Common myeloid progenitor, CD34-positive (primary cell): ENCODE results near the gene VCAN.

ENCODE experiments used
- CTCF ChIA-PET: fragments of 350-600 bp; sonication (Branson Sonifier 250); formaldehyde crosslinking; loops from one replicate; lab custom pipeline; 2021; ENCODE audit warnings: antibody characterized with exemption; lab: Charles Lee
- POLR2A ChIA-PET: fragments of 350-600 bp; sonication (Branson Sonifier 250); formaldehyde crosslinking; loops from one replicate; lab custom pipeline; 2021; ENCODE audit warnings: antibody characterized with exemption; lab: Charles Lee
- DNase-seq, 3 donors: peaks; one replicate each; pipeline versions ENCODE4 v3.0.0 to v3.0.0-alpha.2; 2013
- H3K27ac ChIP-seq, 2 experiments: 1 replicate in 1 of 2; 2 replicates in 1 of 2; pipeline ENCODE4 v1.7.0; 2013; ENCODE audit warnings: inconsistent platforms in 2 of 2, low read length in 2 of 2, mild to moderate bottlenecking in 2 of 2, low read depth in 1 of 2, moderate library complexity in 1 of 2; ENCODE audit not compliant: severe bottlenecking in 2 of 2, insufficient read depth in 1 of 2, poor library complexity in 1 of 2
- H3K27me3 ChIP-seq, 5 experiments: replicated peaks in 2 of 5; 1 replicate in 3 of 5; 2 replicates in 2 of 5; pipeline versions ENCODE4 v1.6.1 to v1.7.0; 2013; ENCODE audit warnings: low read length in 4 of 5, mild to moderate bottlenecking in 2 of 5, moderate library complexity in 2 of 5, inconsistent platforms in 1 of 5; ENCODE audit not compliant: insufficient read depth in 5 of 5, control insufficient read depth in 4 of 5
- H3K36me3 ChIP-seq, 4 experiments: 1 replicate in 2 of 4; 2 replicates in 2 of 4; pipeline versions ENCODE4 v1.6.1 to v1.7.0; 2013; ENCODE audit warnings: low read length in 3 of 4, control low read depth in 1 of 4, mild to moderate bottlenecking in 1 of 4; ENCODE audit not compliant: control insufficient read depth in 4 of 4, insufficient read depth in 4 of 4
- H3K4me1 ChIP-seq, 4 experiments: 1 replicate in 3 of 4; 2 replicates in 1 of 4; pipeline versions ENCODE4 v1.6.1 to v1.7.1; 2013; ENCODE audit warnings: low read length in 3 of 4, mild to moderate bottlenecking in 3 of 4, control low read depth in 1 of 4, inconsistent platforms in 1 of 4, moderate library complexity in 1 of 4; ENCODE audit not compliant: control insufficient read depth in 4 of 4, insufficient read depth in 4 of 4; ENCODE audit errors: control extremely low read depth in 1 of 4
- H3K4me3 ChIP-seq, 7 experiments: 1 replicate in 4 of 7; 2 replicates in 3 of 7; pipeline versions ENCODE4 v1.5.1 to v1.7.0; 2013; ENCODE audit warnings: mild to moderate bottlenecking in 7 of 7, low read length in 6 of 7, moderate library complexity in 6 of 7, inconsistent platforms in 2 of 7, low read depth in 2 of 7, control low read depth in 1 of 7; ENCODE audit not compliant: insufficient read depth in 4 of 7, control insufficient read depth in 1 of 7; ENCODE audit errors: extremely low read depth in 1 of 7
- H3K9me3 ChIP-seq, 5 experiments: 1 replicate in 4 of 5; 2 replicates in 1 of 5; pipeline versions ENCODE4 v1.6.1 to v1.7.1; 2013; ENCODE audit warnings: low read length in 4 of 5, mild to moderate bottlenecking in 2 of 5, inconsistent platforms in 1 of 5, low read depth in 1 of 5, moderate library complexity in 1 of 5; ENCODE audit not compliant: control insufficient read depth in 4 of 5, insufficient read depth in 2 of 5; ENCODE audit errors: control extremely low read depth in 1 of 5
- WGBS: methylation state at CpG from one replicate; pipeline ENCODE4 v1.1.5; 2013; ENCODE audit not compliant: insufficient coverage; 5-methylcytosine and 5-hydroxymethylcytosine counted together

The VCAN gene

GRCh38 chr5:83527221-83527620 lies 55.7 kb downstream of the VCAN start:
- no peak for DNase-seq
- ChIA-PET CTCF (no interaction called here), POLR2A (no interaction called here)
- Histone ChIP-seq H3K36me3 (no peaks in the 10 kb centered on the region), H3K4me1 (peaks cover 0 to 5% (median 0%) of the 10 kb centered on the region in 4 experiments), H3K9me3 (no peaks in the 10 kb centered on the region), H3K27ac (no peak overlapping the region), H3K4me3 (no peak overlapping the region), H3K27me3 (no peaks in the 10 kb centered on the region)
- 72% methylated on average over 2 of the region's 4 CpGs for whole genome bisulfite sequencing

GRCh38 chr5:83527722-83528438 lies 56.3 kb downstream of the VCAN start:
- Histone ChIP-seq H3K27ac (no peak overlapping the region), H3K27me3 (no peaks in the 10 kb centered on the region), H3K36me3 (no peaks in the 10 kb centered on the region), H3K9me3 (no peaks in the 10 kb centered on the region), H3K4me3 (no peak overlapping the region), H3K4me1 (peaks cover 0 to 5% (median 0%) of the 10 kb centered on the region in 4 experiments)
- ChIA-PET CTCF (no interaction called here), POLR2A (no interaction called here)
- WGBS = 85% methylated on average over 2 of the region's 4 CpGs
- DNase-seq = no peak

- Histone ChIP-seq H3K9me3 (no peaks in the 10 kb centered on the region), H3K4me3 (no peak overlapping the region), H3K27me3 (no peaks in the 10 kb centered on the region), H3K27ac (no peak overlapping the region), H3K4me1 (peaks cover 0 to 5% (median 0%) of the 10 kb centered on the region in 4 experiments), H3K36me3 (no peaks in the 10 kb centered on the region)
- no peak for DNase-seq
- WGBS = 100% methylated on average over 2 of the region's 2 CpGs
- ChIA-PET POLR2A (no interaction called here), CTCF (no interaction called here)
Measured at GRCh38 chr5:83528439-83528769, 56.9 kb downstream of the VCAN start.

- no peak overlapping the region for H3K4me3 ChIP-seq
- no peaks in the 10 kb centered on the region for H3K9me3 ChIP-seq
- H3K27me3 ChIP-seq = no peaks in the 10 kb centered on the region
- no peak for DNase-seq
- ChIA-PET POLR2A (no interaction called here), CTCF (no interaction called here)
- H3K27ac ChIP-seq = no peak overlapping the region
- peaks cover 0 to 5% (median 0%) of the 10 kb centered on the region in 4 experiments for H3K4me1 ChIP-seq
- WGBS = 85% methylated on average over 2 of the region's 2 CpGs
- H3K36me3 ChIP-seq = no peaks in the 10 kb centered on the region
Measured at GRCh38 chr5:83530193-83530592, 58.6 kb downstream of the VCAN start.

- no peak for DNase-seq
- H3K4me3 ChIP-seq = no peak overlapping the region
- CTCF ChIA-PET = no interaction called here
Measured at GRCh38 chr5:83531661-83532060, 60.1 kb downstream of the VCAN start.

GRCh38 chr5:83538786-83539462 lies 67.4 kb downstream of the VCAN start:
- H3K27ac ChIP-seq = no peak overlapping the region
- DNase-seq = peak in 2 of 3 donors; percentile 17 to 28
- H3K36me3 ChIP-seq = no peaks in the 10 kb centered on the region
- ChIA-PET CTCF (interaction anchor here (1.3 to 1.4 kb wide), 2 partner anchors 11 to 14 kb away, joined by 3 read pairs; no protein-coding TSS in a partner anchor), POLR2A (no interaction called here)
- H3K4me3 ChIP-seq = peak overlapping the region in 1 of 7 experiments; percentile 23
- WGBS = no CpG with 5 or more reads among the region's 4 CpGs
- no peaks in the 10 kb centered on the region for H3K9me3 ChIP-seq
- peaks cover 0 to 2% (median 0%) of the 10 kb centered on the region in 4 experiments for H3K4me1 ChIP-seq
- no peaks in the 10 kb centered on the region for H3K27me3 ChIP-seq

More at GRCh38 chr5:83531661-83532060, 60.1 kb downstream of the VCAN start:
- no peaks in the 10 kb centered on the region for H3K9me3 ChIP-seq
- no peaks in the 10 kb centered on the region for H3K27me3 ChIP-seq
- POLR2A ChIA-PET = no interaction called here
- no CpG with 5 or more reads among the region's 1 CpG for WGBS
- peaks cover 0 to 5% (median 0%) of the 10 kb centered on the region in 4 experiments for H3K4me1 ChIP-seq
- no peaks in the 10 kb centered on the region for H3K36me3 ChIP-seq
- no peak overlapping the region for H3K27ac ChIP-seq

GRCh38 chr5:83539463-83539790 lies 67.9 kb downstream of the VCAN start:
- DNase-seq = no peak
- no peaks in the 10 kb centered on the region for H3K9me3 ChIP-seq
- ChIA-PET CTCF (interaction anchor here (1.3 to 1.4 kb wide), 2 partner anchors 10 to 14 kb away, joined by 3 read pairs; no protein-coding TSS in a partner anchor), POLR2A (no interaction called here)
- no peaks in the 10 kb centered on the region for H3K36me3 ChIP-seq
- peak overlapping the region in 1 of 7 experiments; percentile 23 for H3K4me3 ChIP-seq
- no CpG with 5 or more reads among the region's 1 CpG for WGBS
- no peaks in the 10 kb centered on the region for H3K27me3 ChIP-seq
- H3K4me1 ChIP-seq = peaks cover 0 to 2% (median 0%) of the 10 kb centered on the region in 4 experiments
- H3K27ac ChIP-seq = no peak overlapping the region
